ENCODE measurements around the gene MC1R. TPM values are rescaled to one million over a fixed set of nuclear protein-coding genes. Genes with fewer than 3 reads are reported as not detected.
"Not testable (repeated sequence)": the region's sequence is repeated elsewhere in the genome, so short reads cannot be mapped to it uniquely, and the experiment has no call there.

Gene MC1R
- total and polyA plus RNA-seq, 4 donors: 0.19 to 3.3 (median 0.30) TPM

- Histone ChIP-seq H3K27ac (ENCODE audit: low read depth in 1 of 2, low read length in 2 of 2) (no peak overlapping the region), H3K9ac (ENCODE audit: low read depth in 1 of 2, low read length in 2 of 2) (no peak overlapping the region), H3K27me3 (ENCODE audit: control insufficient read depth in 4 of 4, insufficient read depth in 4 of 4, low read length in 3 of 4) (peaks cover 0 to 3% (median 1%) of the 10 kb centered on the region in 4 donors), H3K36me3 (ENCODE audit: control insufficient read depth in 4 of 4, insufficient read depth in 3 of 4, low read depth in 1 of 4, low read length in 3 of 4) (no peaks in the 10 kb centered on the region), H3K4me1 (ENCODE audit: control insufficient read depth in 4 of 4, insufficient read depth in 4 of 4, low read length in 3 of 4) (peaks cover 0 to 19% (median 14%) of the 10 kb centered on the region in 4 donors), H3K4me3 (ENCODE audit: low read depth in 1 of 3, low read length in 3 of 3) (no peak overlapping the region), H3K9me3 (ENCODE audit: control insufficient read depth in 4 of 4, low read length in 3 of 4) (no peaks in the 10 kb centered on the region)
- 20% methylated on average over 4 of the region's 4 CpGs for WGBS
- no peak for DNase-seq (ENCODE audit: low spot score)
- no peak for TF ChIP-seq SP1 (IDR thresholded peaks at IDR 0.05)
- TF ChIP-seq MAX (IDR thresholded peaks at IDR 0.05): no peak
- no peak for TF ChIP-seq FOXA2 (IDR thresholded peaks at IDR 0.05)
- TF ChIP-seq RXRA (IDR thresholded peaks at IDR 0.05): no peak
- no peak for TF ChIP-seq JUND (IDR thresholded peaks at IDR 0.05)
Observed at GRCh38 chr16:89924925-89925307, 6.3 kb downstream of the MC1R start.

- Histone ChIP-seq H3K4me3 (ENCODE audit: low read depth in 1 of 3, low read length in 3 of 3) (peak overlapping the region in 1 of 3 donors; percentile 61), H3K9ac (ENCODE audit: low read depth in 1 of 2, low read length in 2 of 2) (no peak overlapping the region), H3K4me1 (ENCODE audit: control insufficient read depth in 4 of 4, insufficient read depth in 4 of 4, low read length in 3 of 4) (peaks cover 0 to 19% (median 14%) of the 10 kb centered on the region in 4 donors), H3K27ac (ENCODE audit: low read depth in 1 of 2, low read length in 2 of 2) (no peak overlapping the region), H3K9me3 (ENCODE audit: control insufficient read depth in 4 of 4, low read length in 3 of 4) (no peaks in the 10 kb centered on the region), H3K27me3 (ENCODE audit: control insufficient read depth in 4 of 4, insufficient read depth in 4 of 4, low read length in 3 of 4) (peaks cover 0 to 2% (median under 1%) of the 10 kb centered on the region in 4 donors), H3K36me3 (ENCODE audit: control insufficient read depth in 4 of 4, insufficient read depth in 3 of 4, low read depth in 1 of 4, low read length in 3 of 4) (no peaks in the 10 kb centered on the region)
- 3% methylated on average over 42 of the region's 42 CpGs for WGBS
- no peak for DNase-seq (ENCODE audit: low spot score)
- no peak for TF ChIP-seq YY1 (IDR thresholded peaks at IDR 0.05)
Observed at GRCh38 chr16:89925596-89926079, 7.0 kb downstream of the MC1R start.

GRCh38 chr16:89931305-89931896 lies 12.7 kb downstream of the MC1R start:
- 83% methylated on average over 16 of the region's 16 CpGs for WGBS
- Histone ChIP-seq H3K36me3 (ENCODE audit: control insufficient read depth in 4 of 4, insufficient read depth in 3 of 4, low read depth in 1 of 4, low read length in 3 of 4) (no peaks in the 10 kb centered on the region), H3K27me3 (ENCODE audit: control insufficient read depth in 4 of 4, insufficient read depth in 4 of 4, low read length in 3 of 4) (peaks cover 0 to 2% (median 0%) of the 10 kb centered on the region in 4 donors), H3K4me3 (ENCODE audit: low read depth in 1 of 3, low read length in 3 of 3) (no peak overlapping the region), H3K4me1 (ENCODE audit: control insufficient read depth in 4 of 4, insufficient read depth in 4 of 4, low read length in 3 of 4) (peaks cover 0 to 2% (median 2%) of the 10 kb centered on the region in 4 donors), H3K9ac (ENCODE audit: low read depth in 1 of 2, low read length in 2 of 2) (no peak overlapping the region), H3K9me3 (ENCODE audit: control insufficient read depth in 4 of 4, low read length in 3 of 4) (no peaks in the 10 kb centered on the region), H3K27ac (ENCODE audit: low read depth in 1 of 2, low read length in 2 of 2) (no peak overlapping the region)
- no peak for DNase-seq (ENCODE audit: low spot score)
- TF ChIP-seq EGR1 (IDR thresholded peaks at IDR 0.05; ENCODE audit: low read depth in 2 of 2) (no peak), JUND (IDR thresholded peaks at IDR 0.05) (no peak), GABPA (IDR thresholded peaks at IDR 0.05 in 1 of 2, conservative IDR thresholded peaks at IDR 0.05 in 1 of 2) (no peak), NR2F2 (IDR thresholded peaks at IDR 0.05) (no peak), FOXA1 (IDR thresholded peaks at IDR 0.05) (no peak)

- WGBS: 91% methylated on average over 6 of the region's 6 CpGs
- Histone ChIP-seq H3K4me1 (ENCODE audit: control insufficient read depth in 4 of 4, insufficient read depth in 4 of 4, low read length in 3 of 4) (no peaks in the 10 kb centered on the region), H3K9me3 (ENCODE audit: control insufficient read depth in 4 of 4, low read length in 3 of 4) (no peaks in the 10 kb centered on the region), H3K9ac (ENCODE audit: low read depth in 1 of 2, low read length in 2 of 2) (no peak overlapping the region), H3K27ac (ENCODE audit: low read depth in 1 of 2, low read length in 2 of 2) (no peak overlapping the region), H3K4me3 (ENCODE audit: low read depth in 1 of 3, low read length in 3 of 3) (no peak overlapping the region), H3K36me3 (ENCODE audit: control insufficient read depth in 4 of 4, insufficient read depth in 3 of 4, low read depth in 1 of 4, low read length in 3 of 4) (no peaks in the 10 kb centered on the region), H3K27me3 (ENCODE audit: control insufficient read depth in 4 of 4, insufficient read depth in 4 of 4, low read length in 3 of 4) (peaks cover 0 to 2% (median 0%) of the 10 kb centered on the region in 4 donors)
- TF ChIP-seq ZBTB33 (IDR thresholded peaks at IDR 0.05): no peak
- no peak for DNase-seq (ENCODE audit: low spot score)
Observed at GRCh38 chr16:89931964-89932363, 13.3 kb downstream of the MC1R start.

GRCh38 chr16:89934019-89934418 lies 15.4 kb downstream of the MC1R start:
- DNase-seq (ENCODE audit: low spot score); H3K9ac ChIP-seq (ENCODE audit: low read depth in 1 of 2, low read length in 2 of 2); H3K36me3 ChIP-seq (ENCODE audit: control insufficient read depth in 4 of 4, insufficient read depth in 3 of 4, low read depth in 1 of 4, low read length in 3 of 4); H3K9me3 ChIP-seq (ENCODE audit: control insufficient read depth in 4 of 4, low read length in 3 of 4); H3K4me3 ChIP-seq (ENCODE audit: low read depth in 1 of 3, low read length in 3 of 3); H3K27ac ChIP-seq (ENCODE audit: low read depth in 1 of 2, low read length in 2 of 2); H3K27me3 ChIP-seq (ENCODE audit: control insufficient read depth in 4 of 4, insufficient read depth in 4 of 4, low read length in 3 of 4); H3K4me1 ChIP-seq (ENCODE audit: control insufficient read depth in 4 of 4, insufficient read depth in 4 of 4, low read length in 3 of 4): not testable (repeated sequence)
- WGBS: 94% methylated on average over 29 of the region's 29 CpGs
